Middle frontal gyrus (tissue), 1 donor: Measurements from ENCODE around the gene MED12L.

Experiments used
- DNase-seq: peaks from one replicate; pipeline ENCODE4 v3.0.0-alpha.2; 2015; ENCODE audit warnings: low spot score; ENCODE audit errors: extremely low spot score

MED12L gene

DNA sequence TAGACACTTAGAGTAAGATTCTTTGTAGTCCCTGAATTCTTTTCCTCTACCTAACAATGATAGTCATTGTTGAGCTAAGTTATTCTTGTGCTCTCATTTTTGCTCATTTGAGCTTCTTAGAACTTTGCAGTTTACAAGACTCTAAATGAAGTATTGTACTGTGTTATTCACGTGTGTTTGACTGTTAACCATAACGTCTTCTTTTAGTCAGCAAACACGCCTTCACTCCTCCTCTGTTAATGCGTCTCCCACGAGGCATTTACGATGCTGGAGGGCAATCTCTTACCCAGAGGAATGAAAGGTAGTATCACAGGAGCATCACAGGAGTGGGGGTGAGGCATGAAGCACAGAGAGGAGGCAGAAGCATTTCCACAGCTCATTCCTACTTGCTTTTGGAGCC, 207.7 kb downstream of the MED12L start:
- no peak for DNase-seq

DNA sequence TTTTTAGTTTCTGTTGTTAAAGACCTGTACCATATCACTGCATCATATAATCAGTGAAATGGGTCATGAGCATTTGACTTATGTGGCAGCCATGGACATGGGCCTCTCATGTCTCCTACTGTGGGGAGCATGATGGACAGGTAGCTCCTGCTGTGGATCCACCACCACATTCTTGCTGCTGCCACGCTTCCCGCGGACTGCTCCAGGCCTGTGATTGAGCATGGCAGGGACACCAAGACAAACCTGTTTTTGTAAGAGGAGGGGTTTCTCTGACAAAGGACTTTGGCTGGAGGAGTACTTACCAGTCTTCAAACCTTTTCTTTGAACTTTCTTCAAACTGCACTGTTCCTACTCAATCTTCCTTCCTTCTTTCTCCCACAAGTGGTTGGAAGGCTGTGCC, 210.8 kb downstream of the MED12L start:
- DNase-seq, result no peak

DNA sequence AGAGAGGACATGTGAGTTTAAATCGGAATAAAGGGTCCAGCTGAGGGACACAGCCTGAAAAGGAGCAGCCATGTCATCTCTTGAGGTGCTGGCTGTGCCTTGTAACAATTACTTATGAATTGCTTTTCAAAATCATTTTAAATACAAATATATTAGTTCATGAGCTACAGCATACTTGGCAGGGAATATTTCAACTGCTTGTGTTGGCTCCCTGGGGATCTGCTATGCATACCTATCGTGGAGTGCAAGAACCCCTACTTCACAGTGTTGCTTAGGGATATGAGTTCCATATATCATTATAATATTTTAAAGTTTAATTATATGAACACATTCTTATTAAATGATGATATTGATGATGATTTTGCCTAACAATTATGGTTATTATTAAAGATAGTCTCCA, 212.0 kb downstream of the MED12L start:
- DNase-seq, result no peak

DNA sequence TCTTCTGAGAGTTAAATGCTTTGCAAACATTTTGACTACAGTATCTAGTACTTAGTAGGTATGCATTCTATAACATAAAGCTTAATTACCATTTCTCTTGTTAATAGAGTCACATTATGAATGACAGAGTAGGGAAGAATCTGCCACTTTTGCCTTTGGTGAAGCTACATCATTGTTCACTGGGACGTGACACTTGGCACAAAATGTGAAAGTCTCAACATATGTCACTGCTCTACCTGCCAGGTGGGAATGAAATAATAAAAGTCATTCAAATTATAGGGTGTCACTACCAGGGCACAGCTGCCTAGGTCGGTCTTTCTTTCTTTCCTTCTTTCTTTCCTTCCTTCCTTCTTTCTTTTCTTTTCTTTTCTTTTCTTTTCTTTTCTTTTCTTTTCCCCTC, 213.5 kb downstream of the MED12L start:
- no peak for DNase-seq

DNA sequence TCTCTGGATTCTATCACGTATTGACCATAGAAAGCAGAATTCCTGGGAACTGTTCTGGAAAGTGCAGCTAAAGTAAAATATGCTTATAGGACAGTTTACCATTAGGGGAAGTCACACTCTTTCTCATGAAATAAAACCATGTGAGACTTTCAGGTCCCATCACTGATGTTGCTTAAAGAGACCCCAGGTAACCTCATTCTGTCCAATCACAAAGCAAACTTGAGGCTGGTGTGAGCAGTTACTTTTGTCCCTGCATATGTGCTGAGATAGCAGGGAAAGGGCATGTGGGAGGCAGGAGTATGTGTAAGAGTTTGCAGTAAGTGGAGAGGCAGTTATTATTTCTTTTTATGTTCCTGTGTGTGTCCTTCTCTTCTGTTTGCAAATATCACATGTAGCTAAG, 215.1 kb downstream of the MED12L start:
- no peak for DNase-seq

DNA sequence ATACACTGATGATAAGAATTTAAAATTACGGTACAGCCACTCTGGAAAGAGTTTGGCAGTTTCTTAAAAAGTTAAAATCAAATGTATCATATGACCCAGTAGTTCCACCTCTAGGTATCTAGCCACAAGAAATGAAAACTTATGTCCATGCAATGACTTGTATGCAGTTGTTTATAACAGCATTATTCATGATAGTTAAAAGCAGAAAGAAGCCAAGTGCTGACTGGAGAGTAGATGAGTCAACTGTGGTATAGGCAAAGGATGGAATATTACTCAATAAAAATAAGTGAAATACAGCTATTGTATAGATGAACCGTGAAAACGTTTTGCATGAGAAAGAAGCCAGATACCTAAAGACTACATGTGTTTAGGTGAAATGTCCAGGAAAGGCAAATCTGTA, 216.3 kb downstream of the MED12L start:
- DNase-seq, result no peak

DNA sequence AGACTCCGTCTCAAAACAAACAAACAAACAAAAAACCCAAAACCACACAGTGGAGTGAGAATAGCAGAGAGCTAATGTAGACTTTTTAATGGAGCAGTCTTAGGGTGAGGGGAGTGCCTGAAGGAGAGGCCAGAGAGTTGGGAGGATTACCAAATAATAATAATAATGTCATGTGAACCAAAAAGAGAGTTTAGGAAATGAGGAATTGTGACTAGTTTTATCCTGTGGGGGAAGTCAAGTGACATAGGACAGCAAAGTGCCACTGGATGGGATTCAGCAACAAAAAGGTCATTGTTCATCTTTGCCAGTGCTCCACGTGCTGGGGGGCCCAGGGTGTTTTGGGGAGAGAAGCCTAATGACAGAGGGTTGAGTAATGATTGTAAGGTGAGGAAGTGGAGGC, 218.3 kb downstream of the MED12L start:
- DNase-seq, result no peak

DNA sequence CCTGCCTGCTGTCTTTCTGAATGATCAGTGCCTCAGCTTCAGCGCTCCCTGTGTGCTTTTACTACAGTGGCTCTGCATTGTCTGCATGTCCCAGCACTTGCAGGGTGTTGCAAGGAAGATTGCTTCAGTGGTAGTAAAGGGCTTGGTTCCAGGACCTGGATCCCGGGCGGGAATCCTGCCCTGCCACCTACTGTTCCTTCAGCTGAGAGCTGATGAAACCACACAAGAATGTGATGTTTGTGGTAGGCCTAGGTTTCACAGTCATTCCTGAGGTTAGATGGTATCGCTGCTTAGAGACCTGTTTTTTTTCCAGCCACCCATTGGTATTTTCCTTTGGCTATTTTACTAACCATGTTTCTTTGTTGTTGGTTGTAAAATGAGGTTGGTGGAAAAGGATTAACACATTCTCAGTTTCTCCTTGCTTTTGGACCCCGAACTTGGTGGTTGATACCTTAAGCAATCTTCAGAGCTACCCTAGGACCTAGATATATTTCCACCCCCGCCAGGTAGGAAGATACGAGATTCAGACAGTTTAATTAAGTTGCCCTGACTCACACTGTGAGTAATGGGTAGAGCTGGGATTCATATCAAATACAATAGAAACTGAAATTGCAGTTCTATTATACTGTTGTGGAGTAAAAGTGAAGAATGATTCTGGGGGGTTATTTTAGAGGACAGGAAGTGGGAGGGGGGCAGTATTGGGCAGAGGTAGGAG, 219.8 kb downstream of the MED12L start:
- no peak for DNase-seq

DNA sequence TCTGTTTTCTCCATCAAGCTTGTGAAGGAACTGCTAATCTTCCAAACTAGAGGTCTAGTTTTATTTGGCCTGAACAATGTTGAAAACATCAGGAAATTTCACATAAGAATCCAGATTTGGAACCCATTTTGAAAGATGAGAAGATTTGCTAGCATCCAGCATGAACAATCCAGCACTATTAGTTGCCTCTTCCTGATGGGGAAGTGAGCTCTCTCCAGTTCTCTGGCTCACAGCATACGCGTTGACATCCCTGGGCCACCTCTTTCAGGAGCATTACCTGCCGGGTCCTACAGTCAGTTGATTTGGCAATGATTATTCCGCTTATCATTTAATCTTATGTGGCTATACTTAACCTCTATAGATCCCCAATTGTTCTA, 220.3 kb downstream of the MED12L start:
- no peak for DNase-seq

DNA sequence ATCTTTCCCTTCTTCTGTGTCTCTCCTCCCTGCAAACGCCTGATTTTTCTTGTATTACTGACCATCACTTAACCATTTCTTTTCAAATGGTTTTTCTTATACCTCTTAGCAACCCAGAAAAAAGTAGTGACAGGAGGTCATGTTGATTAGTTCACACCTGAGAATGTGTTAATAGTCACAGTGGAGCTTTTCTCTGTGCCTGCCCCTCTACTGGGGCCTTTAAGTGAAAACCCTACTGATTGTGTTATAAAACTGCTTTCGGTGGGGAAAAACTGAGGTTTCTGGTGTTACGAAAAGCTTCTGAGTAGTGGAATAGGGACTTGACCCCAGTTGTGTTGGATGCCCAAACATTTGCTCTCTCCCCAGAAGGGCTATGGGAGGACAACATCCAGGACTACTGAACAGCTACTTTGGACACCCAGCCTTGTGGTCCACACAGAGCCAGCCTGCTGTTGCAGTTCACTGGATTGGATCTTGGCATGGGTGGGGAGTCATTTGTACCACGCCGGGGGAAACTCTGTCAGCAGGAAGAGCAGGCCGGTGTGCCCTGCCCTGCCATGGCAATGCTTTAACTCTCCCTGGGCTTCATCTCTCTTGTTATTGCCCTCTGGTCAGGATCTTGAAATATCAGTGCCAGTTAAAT, 220.8 kb downstream of the MED12L start:
- no peak for DNase-seq

DNA sequence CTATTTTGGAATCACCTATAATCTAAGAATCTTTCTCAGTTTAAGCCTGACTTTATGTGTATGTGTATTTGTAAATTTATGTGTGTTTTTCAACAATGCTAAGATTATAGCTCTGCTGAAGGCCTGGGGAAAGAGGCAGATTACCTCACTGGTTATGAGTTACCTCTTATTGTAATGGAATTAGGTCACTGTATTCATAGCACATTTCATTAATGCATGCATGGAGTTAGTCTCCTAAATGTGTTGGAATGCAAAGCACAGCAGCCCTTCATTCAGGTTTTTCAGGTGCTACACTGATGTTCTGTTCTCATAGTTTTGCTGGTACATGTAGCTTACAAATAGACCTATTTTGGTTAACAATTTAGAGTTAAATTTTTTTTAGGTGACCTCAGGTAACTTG, 221.7 kb downstream of the MED12L start:
- DNase-seq, result no peak

DNA sequence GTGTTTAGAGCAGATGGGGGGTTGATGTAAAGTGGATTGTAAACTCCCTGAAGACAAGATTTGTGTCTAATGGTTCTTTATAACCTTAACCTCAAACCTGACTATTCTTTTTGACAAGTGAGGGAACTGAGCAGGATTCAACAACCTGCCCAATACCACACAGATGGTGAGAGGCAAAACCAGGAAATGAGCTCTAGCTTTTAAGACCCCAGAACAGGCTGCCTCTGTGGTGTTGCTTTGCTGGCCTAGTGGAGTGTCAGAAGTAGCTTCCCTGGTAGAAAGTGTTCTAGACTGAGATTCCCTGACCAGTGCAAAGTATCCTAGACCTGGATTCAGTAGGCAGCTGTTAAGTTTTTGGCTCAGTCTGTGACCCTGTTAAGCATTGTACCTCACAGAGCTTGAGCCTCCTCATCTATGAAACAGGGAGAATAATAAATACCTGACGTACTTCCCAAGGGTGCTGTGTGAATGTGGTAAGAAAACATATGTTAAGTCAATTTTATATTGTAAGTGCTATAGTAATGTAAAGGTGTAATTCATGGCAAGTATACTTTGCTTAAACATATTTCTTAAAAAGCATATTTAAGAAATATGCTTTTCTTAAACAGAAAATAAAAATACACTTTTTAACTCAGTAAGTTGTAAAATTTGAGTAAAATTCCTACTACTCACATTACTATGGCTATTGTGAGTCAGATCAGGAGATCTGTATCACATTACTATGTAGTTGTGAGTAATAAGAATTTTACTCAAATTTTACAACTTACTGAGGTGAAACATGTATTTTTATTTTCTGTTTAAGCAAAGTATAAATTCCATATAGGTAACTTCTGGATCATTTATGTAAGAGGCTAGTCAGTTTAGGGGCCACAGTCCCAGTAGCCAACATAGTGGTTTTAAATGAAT, 222.4 kb downstream of the MED12L start:
- no peak for DNase-seq

DNA sequence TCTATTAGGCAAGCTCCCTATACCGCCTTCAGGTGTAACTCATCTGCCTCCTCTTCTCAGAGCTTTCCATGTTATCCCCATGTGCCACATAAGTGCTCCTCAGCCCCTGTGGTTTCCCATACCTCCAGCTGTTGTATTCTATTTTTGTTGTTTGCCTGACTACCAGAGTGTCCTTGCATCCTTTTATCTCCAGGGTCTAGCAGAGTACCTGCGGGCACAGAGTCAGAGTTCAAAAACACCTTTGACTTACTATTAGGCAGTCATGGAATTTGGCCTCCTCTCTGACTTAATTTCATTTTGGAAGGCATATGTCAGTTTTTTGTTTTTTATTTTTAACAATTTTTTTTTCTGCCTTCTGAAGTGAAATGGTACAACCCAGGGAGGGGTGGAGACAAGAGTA, 224.1 kb downstream of the MED12L start:
- no peak for DNase-seq

DNA sequence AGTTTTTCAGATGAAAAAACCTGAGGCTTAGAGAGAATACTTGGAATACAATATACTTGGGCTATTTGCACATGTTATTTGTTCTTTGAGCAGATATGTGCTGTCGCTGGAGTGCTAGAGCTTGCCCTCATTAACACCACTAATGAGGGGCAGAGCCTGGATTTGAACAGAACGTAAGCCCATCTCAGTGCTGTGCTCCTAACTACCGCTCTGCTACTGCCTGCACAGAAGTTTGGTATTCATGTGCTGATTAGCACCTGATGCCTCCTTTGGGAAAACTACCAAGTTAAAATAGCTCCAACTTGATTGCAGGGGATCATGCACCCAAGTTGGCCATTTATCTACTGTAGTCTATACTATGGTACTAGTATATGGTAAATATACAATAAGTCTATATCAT, 227.5 kb downstream of the MED12L start:
- DNase-seq, result no peak

DNA sequence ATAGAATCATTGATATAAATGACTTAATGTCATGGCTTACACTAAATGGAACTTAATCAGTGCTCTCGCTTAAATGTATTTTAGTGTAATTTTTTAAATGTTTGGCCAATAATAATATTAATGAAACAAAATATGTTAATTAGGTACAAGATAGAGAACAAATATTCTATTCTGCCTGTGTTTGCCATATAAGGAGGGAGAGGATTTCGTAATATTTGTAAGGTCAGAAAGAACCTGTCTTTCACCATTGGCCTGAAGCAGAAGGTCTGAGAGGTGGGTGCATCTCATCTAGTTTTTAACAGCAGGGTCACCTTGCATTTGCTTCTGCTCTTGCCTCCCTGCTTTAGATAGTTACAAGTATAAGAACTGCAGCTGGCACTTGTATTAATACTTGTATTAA, 228.7 kb downstream of the MED12L start:
- no peak for DNase-seq

DNA sequence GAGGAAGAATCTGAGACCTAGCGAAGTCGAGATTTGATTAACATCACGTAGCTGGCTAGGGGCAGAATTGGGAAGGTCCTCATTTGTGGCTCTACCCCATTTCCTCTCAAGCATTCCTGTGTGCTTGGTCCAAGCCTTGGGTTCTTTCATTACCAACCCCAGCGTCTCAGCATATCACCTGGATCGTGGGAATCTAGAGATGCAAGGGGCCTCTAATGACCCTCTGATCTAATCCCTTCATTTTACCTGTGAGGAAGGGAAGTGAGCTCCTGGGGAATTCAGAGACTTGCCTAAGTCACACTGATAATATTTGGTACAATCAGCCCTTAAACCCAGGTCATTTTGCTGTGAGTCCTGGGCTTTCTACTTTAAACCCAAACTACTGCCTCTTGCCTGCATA, 229.1 kb downstream of the MED12L start:
- no peak for DNase-seq

DNA sequence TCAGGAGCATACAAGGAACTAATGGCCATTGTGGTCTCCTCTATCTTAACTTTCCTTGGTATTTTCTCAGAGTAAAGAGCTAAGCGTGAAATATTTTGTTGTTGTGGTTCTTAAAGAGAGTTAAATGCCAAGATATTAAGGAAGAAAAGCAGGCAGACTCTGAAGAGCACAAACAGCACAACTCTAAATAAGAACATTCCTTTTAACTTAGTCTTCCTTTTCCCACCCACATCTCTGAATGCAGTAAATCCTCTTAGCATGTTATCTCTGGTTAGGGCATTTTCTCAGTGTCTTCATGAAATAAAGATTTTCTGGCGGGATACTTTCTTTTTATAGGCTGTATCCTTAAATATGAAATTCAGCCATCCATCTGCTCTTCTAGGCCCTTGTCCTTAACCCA, 229.7 kb downstream of the MED12L start:
- no peak for DNase-seq

DNA sequence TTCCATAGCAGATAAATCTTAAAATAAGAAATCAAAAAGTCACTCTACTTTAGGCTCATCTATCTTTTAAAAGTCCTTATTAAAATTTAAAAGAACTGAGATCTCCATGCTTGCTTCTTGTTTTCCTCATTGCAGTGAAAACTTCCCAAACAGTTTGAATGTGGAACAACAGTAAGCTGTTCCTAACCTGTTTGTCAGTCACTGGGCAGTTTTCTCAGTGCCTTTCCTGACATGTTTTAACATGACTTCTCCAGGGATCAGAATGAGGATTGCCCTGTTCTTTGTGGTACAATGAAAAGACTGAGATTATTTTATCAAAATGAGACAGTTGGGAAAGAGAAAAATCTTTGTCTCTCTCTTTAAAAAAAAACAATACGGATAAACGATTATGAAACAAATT, 230.4 kb downstream of the MED12L start:
- DNase-seq, result no peak

DNA sequence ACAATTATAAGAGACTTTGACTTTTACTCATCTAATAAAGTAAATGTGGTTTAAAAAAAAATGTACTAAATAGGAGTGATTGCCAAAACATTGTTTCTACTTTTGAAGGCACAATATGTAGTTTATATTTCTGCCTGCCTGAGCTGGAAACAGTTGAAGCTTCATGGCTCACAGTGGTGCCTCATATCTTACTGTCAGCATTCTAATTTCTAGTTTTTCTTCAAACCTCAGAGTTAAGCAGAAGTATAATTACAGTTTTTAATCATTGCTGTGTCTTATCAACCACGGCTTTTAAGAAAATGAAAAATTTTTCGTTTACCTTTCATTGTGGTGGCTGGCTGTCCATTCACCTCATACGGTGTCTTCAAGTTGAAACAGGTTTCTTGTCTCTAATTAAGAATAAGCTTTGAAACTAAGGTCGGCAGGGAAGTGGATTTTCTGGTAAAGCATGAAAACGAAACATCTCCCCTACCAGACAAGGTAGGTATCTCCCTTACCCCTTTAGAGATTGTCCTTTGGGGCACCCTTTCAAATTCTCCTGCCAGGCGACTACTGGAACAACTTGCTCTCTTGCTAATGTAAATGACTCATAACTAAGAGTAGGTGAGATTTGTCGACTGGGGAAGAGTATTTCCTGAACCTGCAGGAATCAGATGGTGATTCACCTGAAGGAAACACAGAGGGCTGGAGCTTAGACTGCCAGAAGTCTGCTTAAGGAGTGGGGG, 231.0 kb downstream of the MED12L start, which contains the start of gene GPR87:
TSS of gene GPR87 (minus strand) at position 554 of the 725 bp plus-strand sequence. CDS start 16,720 bp downstream, outside the sequence.
- DNase-seq, result no peak

DNA sequence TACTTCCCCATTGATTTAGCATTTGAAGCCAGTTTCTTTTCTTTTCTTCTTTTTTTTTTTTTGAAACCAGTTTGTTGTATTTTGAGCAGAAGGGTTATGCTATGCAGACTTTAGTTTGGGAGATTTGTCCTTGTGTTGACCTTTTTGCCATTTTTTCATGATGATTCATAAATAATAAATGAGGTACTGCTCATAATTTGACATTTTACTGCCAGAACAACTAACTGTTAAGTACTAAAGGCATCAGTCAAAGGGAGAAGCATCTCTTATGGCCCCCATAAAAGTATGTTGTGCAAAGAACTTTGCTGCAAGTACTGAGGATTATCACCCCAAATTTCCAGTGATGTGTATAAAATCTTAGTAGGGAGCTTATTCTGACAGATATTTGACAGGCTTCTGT, 232.8 kb downstream of the MED12L start:
- no peak for DNase-seq

DNA sequence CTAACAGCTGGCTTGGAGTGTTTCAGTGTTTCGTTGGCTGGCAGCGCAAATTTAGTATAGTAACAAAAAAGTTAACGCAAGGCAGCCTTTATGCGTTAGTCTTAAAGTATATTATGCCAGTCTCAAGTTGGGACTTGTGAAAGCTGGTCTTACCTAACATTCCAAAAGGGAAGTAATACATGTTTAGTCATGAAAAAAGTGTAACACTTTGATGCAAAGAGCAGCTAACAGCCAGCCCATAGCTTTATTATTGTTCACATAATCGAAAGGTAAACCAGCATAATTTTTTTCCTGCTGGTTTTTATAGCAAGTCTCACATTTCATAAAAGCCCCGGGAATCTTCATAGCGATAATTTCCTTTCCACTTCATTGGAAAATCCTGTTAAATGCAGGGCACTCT, 233.5 kb downstream of the MED12L start:
- no peak for DNase-seq

DNA sequence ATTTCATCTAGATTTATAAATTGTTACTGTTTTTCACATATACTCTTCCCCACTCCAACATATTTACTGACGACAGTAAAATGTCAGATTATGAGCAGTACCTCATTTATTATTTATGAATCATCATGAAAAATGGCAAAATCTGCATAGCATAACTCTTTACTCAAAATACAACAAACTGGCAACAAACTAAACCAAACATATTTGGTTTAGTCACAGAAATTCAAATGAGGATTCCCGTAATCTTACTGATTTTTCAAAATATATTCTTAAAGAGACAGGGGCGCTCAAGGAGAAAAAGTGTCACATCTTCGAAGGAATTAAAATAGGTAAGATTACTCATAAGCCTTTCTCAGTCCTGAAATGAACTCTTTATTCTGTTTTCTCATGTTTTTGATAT, 234.2 kb downstream of the MED12L start:
- no peak for DNase-seq
